MM.1S (cell line): ENCODE data around the gene TXNIP.
A peak's percentile ranks its signal among the peaks of the same experiment; 100 is the strongest.

Source experiments
- DNase-seq: peaks from one replicate; pipeline ENCODE4 v3.0.0-alpha.2; 2015
- H2AFZ ChIP-seq: fragments of 300-600 bp; sonication (generic); 2 replicates; pipeline ENCODE4 v1.6.0; 2016; ENCODE audit warnings: antibody characterized with exemption, low read length
- H3F3A ChIP-seq: fragments of 300-600 bp; sonication (generic); 2 replicates; pipeline ENCODE4 v1.6.1; 2016; ENCODE audit warnings: mild to moderate bottlenecking, antibody characterized with exemption, low read length, moderate library complexity, mixed read lengths; ENCODE audit not compliant: insufficient read depth
- H3K27ac ChIP-seq: fragments of 300-600 bp; sonication (generic); 2 replicates; pipeline ENCODE4 v1.5.1; 2016; ENCODE audit warnings: mild to moderate bottlenecking, low read length
- H3K27me3 ChIP-seq: fragments of 300-600 bp; sonication (generic); replicated peaks from 2 replicates; pipeline ENCODE4 v1.6.0; 2016; ENCODE audit warnings: low read length; ENCODE audit not compliant: insufficient read depth
- H3K36me3 ChIP-seq: fragments of 300-600 bp; sonication (generic); replicated peaks from 2 replicates; pipeline ENCODE4 v1.6.1; 2016; ENCODE audit warnings: mild to moderate bottlenecking, low read length, mixed read lengths; ENCODE audit not compliant: insufficient read depth
- H3K4me1 ChIP-seq: fragments of 300-600 bp; sonication (generic); 2 replicates; pipeline ENCODE4 v1.6.1; 2016; ENCODE audit warnings: low read length, mixed read lengths
- H3K4me2 ChIP-seq: fragments of 300-600 bp; sonication (generic); 2 replicates; pipeline ENCODE4 v1.6.0; 2016; ENCODE audit warnings: low read depth, low read length
- H3K4me3 ChIP-seq: fragments of 300-600 bp; sonication (generic); 2 replicates; pipeline ENCODE4 v1.5.1; 2016; ENCODE audit warnings: low read length, mixed read lengths
- H3K79me2 ChIP-seq: fragments of 300-600 bp; sonication (generic); 2 replicates; pipeline ENCODE4 v1.6.1; 2016; ENCODE audit warnings: mixed run types, low read length, mixed read lengths
- H3K9ac ChIP-seq: fragments of 300-600 bp; sonication (generic); 2 replicates; pipeline ENCODE4 v1.6.1; 2016; ENCODE audit warnings: low read length, mixed read lengths
- H3K9me2 ChIP-seq: fragments of 300-600 bp; sonication (generic); replicated peaks from 2 replicates; pipeline ENCODE4 v1.6.1; 2016; ENCODE audit warnings: mild to moderate bottlenecking, low read length, mixed read lengths; ENCODE audit not compliant: insufficient read depth
- H3K9me3 ChIP-seq: fragments of 300-600 bp; sonication (generic); replicated peaks from 2 replicates; pipeline ENCODE4 v1.6.1; 2016; ENCODE audit warnings: mild to moderate bottlenecking, low read length, mixed read lengths; ENCODE audit not compliant: insufficient read depth
- H4K20me1 ChIP-seq: fragments of 300-600 bp; sonication (generic); 2 replicates; pipeline ENCODE4 v1.6.1; 2016; ENCODE audit warnings: mild to moderate bottlenecking, low read length, moderate library complexity, mixed read lengths; ENCODE audit not compliant: insufficient read depth
- EZH2 ChIP-seq: fragments of 300-600 bp; sonication (generic); optimal IDR thresholded peaks from 2 replicates; pipeline ENCODE3; 2017; ENCODE audit warnings: low read depth, mild to moderate bottlenecking, antibody characterized with exemption, low read length, mixed read lengths
- EZH2phosphoT487 ChIP-seq: fragments of 300-600 bp; sonication (generic); IDR thresholded peaks from 2 replicates; pipeline ENCODE4 v1.6.1; 2018; ENCODE audit warnings: antibody characterized with exemption, low read length
- TF ChIP-seq, protein P1 (sequence below): fragments of 300-600 bp; sonication (generic); IDR thresholded peaks from 2 replicates; pipeline ENCODE4 v1.5.1; 2016; ENCODE audit warnings: antibody characterized with exemption, low read length, mixed read lengths

TXNIP gene

DNA sequence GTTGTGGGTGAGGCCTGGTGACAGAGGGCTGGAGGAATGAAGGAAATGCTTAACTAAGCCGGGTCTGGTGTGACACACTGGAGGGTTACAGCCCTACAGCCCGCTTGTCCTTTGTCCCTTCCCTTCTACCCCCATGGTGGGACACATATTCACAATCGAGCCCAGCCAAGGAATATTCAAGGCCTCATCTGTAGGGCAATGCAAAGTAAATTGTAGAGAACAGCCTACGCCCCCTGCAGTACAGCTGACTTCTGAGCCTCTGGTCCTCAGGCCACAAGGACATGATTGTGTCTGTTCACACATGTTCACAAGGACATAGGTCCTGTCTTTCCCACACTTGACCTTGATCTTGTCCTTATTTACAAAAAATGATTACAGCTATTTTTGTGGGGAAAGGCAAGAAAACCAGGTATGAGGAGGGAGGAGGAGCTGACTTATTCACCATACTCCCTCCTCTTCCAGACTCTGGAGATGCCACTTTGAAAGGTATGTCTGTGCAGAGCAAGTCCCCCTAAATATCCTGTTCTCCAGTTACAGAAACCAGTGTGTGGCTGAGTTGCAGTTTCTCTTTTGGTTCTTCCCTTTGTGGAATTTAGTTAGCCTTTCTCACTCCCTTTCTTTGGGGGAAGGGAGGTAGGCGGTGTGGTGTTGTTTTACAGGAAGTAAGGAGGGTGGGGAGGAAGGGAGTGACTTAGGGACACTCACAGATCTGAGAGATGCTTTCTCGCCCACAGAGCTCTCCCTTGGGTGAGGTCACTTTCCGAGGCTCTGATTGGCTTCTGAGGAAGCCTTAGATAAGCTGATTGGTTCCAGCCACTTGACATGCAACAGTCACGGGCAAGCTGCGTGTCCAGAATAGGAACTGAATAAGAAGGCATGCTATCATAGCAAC is 17.3 kb downstream of the TXNIP start:
- H3K9ac ChIP-seq = peak overlapping the region; percentile 77

DNA sequence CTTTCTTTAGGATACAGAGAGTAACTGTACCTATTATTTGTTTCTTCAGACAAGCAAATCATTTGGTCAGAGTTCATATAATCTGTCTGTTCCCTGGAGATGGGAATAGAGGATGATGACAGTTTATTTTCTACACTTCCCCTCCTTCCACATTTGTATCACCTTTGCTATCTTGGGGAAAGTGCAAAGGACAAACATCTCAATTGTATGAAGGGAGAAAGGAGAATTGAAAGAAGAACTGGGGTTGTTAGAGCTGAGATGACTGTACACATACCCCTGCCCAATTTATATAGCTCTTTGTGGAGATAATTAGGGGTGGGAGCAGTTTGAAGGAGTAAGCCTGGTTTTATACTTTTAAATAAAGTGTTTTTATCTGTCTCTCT is 17.9 kb downstream of the TXNIP start:
- Histone ChIP-seq H3K9me2 (no peaks in the 10 kb centered on the region), H4K20me1 (no peaks in the 10 kb centered on the region), H3K4me1 (peaks cover 60% of the 10 kb centered on the region), H3K9me3 (no peaks in the 10 kb centered on the region), H3K27me3 (no peaks in the 10 kb centered on the region), H3K27ac (peak overlapping the region; percentile 95), H3K79me2 (0 out of 2 replicates have a peak, but pooled peaks cover 7% of the 10 kb centered on the region), H3F3A (peaks cover 51% of the 10 kb centered on the region), H3K4me3 (0 out of 2 replicates have a peak overlapping the region, but pooled peaks have one; percentile 14), H3K4me2 (peak overlapping the region; percentile 61), H2AFZ (peak overlapping the region; percentile 54; the same call in 1 of the 2 replicates), H3K9ac (peak overlapping the region; percentile 54), H3K36me3 (no peaks in the 10 kb centered on the region)
- DNase-seq = no peak
- TF ChIP-seq EZH2 = no peak
- no peak for TF ChIP-seq EZH2phosphoT487
- TF ChIP-seq, protein P1, sequence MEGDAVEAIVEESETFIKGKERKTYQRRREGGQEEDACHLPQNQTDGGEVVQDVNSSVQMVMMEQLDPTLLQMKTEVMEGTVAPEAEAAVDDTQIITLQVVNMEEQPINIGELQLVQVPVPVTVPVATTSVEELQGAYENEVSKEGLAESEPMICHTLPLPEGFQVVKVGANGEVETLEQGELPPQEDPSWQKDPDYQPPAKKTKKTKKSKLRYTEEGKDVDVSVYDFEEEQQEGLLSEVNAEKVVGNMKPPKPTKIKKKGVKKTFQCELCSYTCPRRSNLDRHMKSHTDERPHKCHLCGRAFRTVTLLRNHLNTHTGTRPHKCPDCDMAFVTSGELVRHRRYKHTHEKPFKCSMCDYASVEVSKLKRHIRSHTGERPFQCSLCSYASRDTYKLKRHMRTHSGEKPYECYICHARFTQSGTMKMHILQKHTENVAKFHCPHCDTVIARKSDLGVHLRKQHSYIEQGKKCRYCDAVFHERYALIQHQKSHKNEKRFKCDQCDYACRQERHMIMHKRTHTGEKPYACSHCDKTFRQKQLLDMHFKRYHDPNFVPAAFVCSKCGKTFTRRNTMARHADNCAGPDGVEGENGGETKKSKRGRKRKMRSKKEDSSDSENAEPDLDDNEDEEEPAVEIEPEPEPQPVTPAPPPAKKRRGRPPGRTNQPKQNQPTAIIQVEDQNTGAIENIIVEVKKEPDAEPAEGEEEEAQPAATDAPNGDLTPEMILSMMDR = no peak

More for the DNA sequence above, 17.3 kb downstream of the TXNIP start:
- H3K4me3 ChIP-seq = peak overlapping the region; percentile 43
- H3F3A ChIP-seq = peaks cover 58% of the 10 kb centered on the region
- H3K9me2 ChIP-seq = no peaks in the 10 kb centered on the region
- TF ChIP-seq EZH2 = no peak
- TF ChIP-seq EZH2phosphoT487 = no peak
- TF ChIP-seq, protein P1 = peak; percentile 45
- H2AFZ ChIP-seq = peak overlapping the region; percentile 54; the same call in 1 of the 2 replicates
- no peaks in the 10 kb centered on the region for H3K36me3 ChIP-seq
- H4K20me1 ChIP-seq = no peaks in the 10 kb centered on the region
- peak overlapping the region; percentile 90 for H3K4me2 ChIP-seq
- no peaks in the 10 kb centered on the region for H3K27me3 ChIP-seq
- H3K27ac ChIP-seq = peak overlapping the region; percentile 95
- H3K9me3 ChIP-seq = no peaks in the 10 kb centered on the region
- H3K79me2 ChIP-seq = 0 out of 2 replicates have a peak, but pooled peaks cover 7% of the 10 kb centered on the region
- H3K4me1 ChIP-seq = peaks cover 66% of the 10 kb centered on the region
- peak; percentile 100 for DNase-seq

DNA sequence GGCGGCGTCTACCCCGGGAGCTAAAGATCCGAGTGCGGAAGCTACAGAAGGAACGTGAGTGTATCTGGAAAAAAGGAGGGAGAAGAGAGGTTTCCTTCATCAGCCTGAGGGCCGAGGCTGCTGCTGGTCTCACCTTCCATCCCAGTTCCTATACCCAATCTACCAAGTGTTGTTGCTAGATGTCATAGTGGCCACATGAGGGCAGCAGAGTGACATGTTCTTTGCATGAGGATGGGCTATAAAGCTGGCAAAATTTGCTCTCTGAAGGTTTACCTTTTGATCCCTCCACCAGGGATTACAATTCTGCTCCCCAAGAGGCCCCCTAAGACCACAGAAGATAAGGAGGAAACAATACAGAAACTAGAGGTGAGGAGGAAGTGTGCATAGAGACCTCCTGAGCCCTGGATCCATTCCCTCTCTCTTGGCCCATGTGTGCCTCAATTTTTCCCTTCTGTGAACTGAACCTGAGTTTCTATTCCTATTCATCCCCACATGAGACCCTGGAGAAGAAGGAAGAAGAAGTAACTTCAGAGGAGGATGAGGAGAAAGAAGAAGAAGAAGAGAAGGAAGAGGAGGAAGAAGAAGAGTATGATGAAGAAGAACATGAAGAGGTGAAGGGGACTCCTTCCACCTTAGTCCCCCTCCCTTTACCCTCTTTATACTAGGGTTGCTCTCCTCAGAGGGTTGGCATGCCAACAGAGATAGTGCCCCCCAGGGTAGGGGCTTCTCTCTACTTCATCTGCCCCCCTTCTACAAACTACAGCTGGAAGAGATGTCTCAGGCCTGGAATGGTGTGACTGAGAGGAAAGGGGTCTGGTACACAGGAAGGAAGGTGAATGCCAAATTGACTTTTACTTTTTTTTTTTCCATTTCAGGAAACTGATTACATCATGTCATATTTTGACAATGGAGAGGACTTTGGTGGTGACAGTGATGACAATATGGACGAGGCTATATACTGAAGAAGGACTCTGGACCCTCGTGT is 18.6 kb downstream of the TXNIP start:
- Histone ChIP-seq H2AFZ (peak overlapping the region; percentile 54), H4K20me1 (no peaks in the 10 kb centered on the region), H3K27ac (peak overlapping the region; percentile 95; the same call in 1 of the 2 replicates), H3K9ac (peak overlapping the region; percentile 54; the same call in 1 of the 2 replicates), H3K9me2 (no peaks in the 10 kb centered on the region), H3K27me3 (no peaks in the 10 kb centered on the region), H3K9me3 (no peaks in the 10 kb centered on the region), H3K4me1 (peaks cover 53% of the 10 kb centered on the region), H3F3A (peaks cover 44% of the 10 kb centered on the region), H3K4me2 (peak overlapping the region; percentile 61), H3K4me3 (0 out of 2 replicates have a peak overlapping the region, but pooled peaks have one; percentile 14), H3K79me2 (0 out of 2 replicates have a peak, but pooled peaks cover 6% of the 10 kb centered on the region), H3K36me3 (no peaks in the 10 kb centered on the region)
- TF ChIP-seq EZH2 = no peak
- TF ChIP-seq, protein P1 = peak; percentile 96
- peak; percentile 94 for DNase-seq
